ENCODE data around the gene TMEM141.
"Not testable (repeated sequence)": the region's sequence is repeated elsewhere in the genome, so short reads cannot be mapped to it uniquely, and the experiment has no call there.

TMEM141 gene

GRCh38 chr9:136835932-136836904 lies 45.1 kb downstream of the TMEM141 start:
- no peak for DNase-seq

- no peak for DNase-seq
Measured at GRCh38 chr9:136837146-136837855, 46.2 kb downstream of the TMEM141 start.

GRCh38 chr9:136837856-136838277 lies 46.7 kb downstream of the TMEM141 start:
- not testable (repeated sequence) for DNase-seq

GRCh38 chr9:136838314-136839228 lies 47.4 kb downstream of the TMEM141 start:
- no peak for DNase-seq

GRCh38 chr9:136839229-136840139 lies 48.3 kb downstream of the TMEM141 start:
- DNase-seq: no peak

GRCh38 chr9:136840140-136840876 lies 49.2 kb downstream of the TMEM141 start:
- DNase-seq: no peak

- DNase-seq: no peak
Measured at GRCh38 chr9:136840877-136841645, 49.9 kb downstream of the TMEM141 start.

GRCh38 chr9:136841646-136842379 lies 50.7 kb downstream of the TMEM141 start:
- DNase-seq: not testable (repeated sequence)

- DNase-seq: peak; percentile 76
Measured at GRCh38 chr9:136842380-136842948, 51.3 kb downstream of the TMEM141 start, which contains the start of gene AJM1. AJM1 (plus strand) TSS chr9:136842478; CDS start chr9:136844415, 1,937 bp downstream.

Data from stimulated activated naive CD4-positive, alpha-beta T cell treated with Interleukin-2 at 50 U/mL for 16 hours (primary cell).